K562 (cell line): ENCODE measurements around the gene ANKS1B. TPM values are rescaled to one million over a fixed set of nuclear protein-coding genes. Genes with fewer than 3 reads are reported as not detected.

Source experiments
- CCAR2 ChIP-seq: fragments of 200-400 bp; formaldehyde crosslinking; IDR thresholded peaks from 2 replicates; pipeline ENCODE4 v1.6.1; 2017; ENCODE audit warnings: mild to moderate bottlenecking, low read depth, low read length
- HLTF ChIP-seq: fragments of 450-650 bp; IDR thresholded peaks from 2 replicates; pipeline ENCODE4 v1.6.1; 2016
- LARP7 ChIP-seq: fragments of 450-650 bp; IDR thresholded peaks from 2 replicates; pipeline ENCODE4 v1.6.1; 2016
- ZC3H8 ChIP-seq: fragments of 450-650 bp; IDR thresholded peaks from 2 replicates; pipeline ENCODE4 v1.6.1; 2017
- polyA plus RNA-seq, 8 experiments: library from polyadenylated mRNA; depleted of rRNA in 4 of 8; stranded (reverse) in 5 of 8; unstranded in 3 of 8; fragments of >200 nt; fragmentation: Nextera tagmentation in 2 of 8; fragmentation: Illumina TruSeq in 1 of 8; extraction: Ambion mirVana in 2 of 8; extraction: Trizol in 1 of 8; gene quantifications; 2 replicates each; pipeline versions ENCODE4 v1.2.1 to v1.2.3, GENCODE V29; 2011 to 2014; ENCODE audit warnings: inconsistent platforms in 1 of 8, missing spikeins in 1 of 8
- total RNA-seq, 7 experiments: library from RNA; depleted of rRNA in 6 of 7; stranded (reverse); fragments of >200 nt in 6 of 7; fragmentation: Illumina TruSeq in 2 of 7; extraction: Trizol in 2 of 7; gene quantifications; 2 replicates each; pipeline versions ENCODE4 v1.2.1 to v1.2.3, GENCODE V29; 2011 to 2021; ENCODE audit warnings: low replicate concordance in 1 of 7
- TF ChIP-seq, protein P1 (sequence below): fragments of 450-650 bp; IDR thresholded peaks from 2 replicates; pipeline ENCODE4 v1.6.1; 2016; ENCODE audit warnings: mild to moderate bottlenecking, moderate library complexity

The ANKS1B gene
- total and polyA plus RNA-seq, 9 of the 15 experiments (the other 6 are each of a cell fraction or from before 2014, with no cell fraction given) = 0.04 to 0.47 (median 0.28) TPM; not detected in 4

GRCh38 chr12:99479149-99479548, 505.6 kb downstream of the ANKS1B start (continued):
- TF ChIP-seq, protein P1, sequence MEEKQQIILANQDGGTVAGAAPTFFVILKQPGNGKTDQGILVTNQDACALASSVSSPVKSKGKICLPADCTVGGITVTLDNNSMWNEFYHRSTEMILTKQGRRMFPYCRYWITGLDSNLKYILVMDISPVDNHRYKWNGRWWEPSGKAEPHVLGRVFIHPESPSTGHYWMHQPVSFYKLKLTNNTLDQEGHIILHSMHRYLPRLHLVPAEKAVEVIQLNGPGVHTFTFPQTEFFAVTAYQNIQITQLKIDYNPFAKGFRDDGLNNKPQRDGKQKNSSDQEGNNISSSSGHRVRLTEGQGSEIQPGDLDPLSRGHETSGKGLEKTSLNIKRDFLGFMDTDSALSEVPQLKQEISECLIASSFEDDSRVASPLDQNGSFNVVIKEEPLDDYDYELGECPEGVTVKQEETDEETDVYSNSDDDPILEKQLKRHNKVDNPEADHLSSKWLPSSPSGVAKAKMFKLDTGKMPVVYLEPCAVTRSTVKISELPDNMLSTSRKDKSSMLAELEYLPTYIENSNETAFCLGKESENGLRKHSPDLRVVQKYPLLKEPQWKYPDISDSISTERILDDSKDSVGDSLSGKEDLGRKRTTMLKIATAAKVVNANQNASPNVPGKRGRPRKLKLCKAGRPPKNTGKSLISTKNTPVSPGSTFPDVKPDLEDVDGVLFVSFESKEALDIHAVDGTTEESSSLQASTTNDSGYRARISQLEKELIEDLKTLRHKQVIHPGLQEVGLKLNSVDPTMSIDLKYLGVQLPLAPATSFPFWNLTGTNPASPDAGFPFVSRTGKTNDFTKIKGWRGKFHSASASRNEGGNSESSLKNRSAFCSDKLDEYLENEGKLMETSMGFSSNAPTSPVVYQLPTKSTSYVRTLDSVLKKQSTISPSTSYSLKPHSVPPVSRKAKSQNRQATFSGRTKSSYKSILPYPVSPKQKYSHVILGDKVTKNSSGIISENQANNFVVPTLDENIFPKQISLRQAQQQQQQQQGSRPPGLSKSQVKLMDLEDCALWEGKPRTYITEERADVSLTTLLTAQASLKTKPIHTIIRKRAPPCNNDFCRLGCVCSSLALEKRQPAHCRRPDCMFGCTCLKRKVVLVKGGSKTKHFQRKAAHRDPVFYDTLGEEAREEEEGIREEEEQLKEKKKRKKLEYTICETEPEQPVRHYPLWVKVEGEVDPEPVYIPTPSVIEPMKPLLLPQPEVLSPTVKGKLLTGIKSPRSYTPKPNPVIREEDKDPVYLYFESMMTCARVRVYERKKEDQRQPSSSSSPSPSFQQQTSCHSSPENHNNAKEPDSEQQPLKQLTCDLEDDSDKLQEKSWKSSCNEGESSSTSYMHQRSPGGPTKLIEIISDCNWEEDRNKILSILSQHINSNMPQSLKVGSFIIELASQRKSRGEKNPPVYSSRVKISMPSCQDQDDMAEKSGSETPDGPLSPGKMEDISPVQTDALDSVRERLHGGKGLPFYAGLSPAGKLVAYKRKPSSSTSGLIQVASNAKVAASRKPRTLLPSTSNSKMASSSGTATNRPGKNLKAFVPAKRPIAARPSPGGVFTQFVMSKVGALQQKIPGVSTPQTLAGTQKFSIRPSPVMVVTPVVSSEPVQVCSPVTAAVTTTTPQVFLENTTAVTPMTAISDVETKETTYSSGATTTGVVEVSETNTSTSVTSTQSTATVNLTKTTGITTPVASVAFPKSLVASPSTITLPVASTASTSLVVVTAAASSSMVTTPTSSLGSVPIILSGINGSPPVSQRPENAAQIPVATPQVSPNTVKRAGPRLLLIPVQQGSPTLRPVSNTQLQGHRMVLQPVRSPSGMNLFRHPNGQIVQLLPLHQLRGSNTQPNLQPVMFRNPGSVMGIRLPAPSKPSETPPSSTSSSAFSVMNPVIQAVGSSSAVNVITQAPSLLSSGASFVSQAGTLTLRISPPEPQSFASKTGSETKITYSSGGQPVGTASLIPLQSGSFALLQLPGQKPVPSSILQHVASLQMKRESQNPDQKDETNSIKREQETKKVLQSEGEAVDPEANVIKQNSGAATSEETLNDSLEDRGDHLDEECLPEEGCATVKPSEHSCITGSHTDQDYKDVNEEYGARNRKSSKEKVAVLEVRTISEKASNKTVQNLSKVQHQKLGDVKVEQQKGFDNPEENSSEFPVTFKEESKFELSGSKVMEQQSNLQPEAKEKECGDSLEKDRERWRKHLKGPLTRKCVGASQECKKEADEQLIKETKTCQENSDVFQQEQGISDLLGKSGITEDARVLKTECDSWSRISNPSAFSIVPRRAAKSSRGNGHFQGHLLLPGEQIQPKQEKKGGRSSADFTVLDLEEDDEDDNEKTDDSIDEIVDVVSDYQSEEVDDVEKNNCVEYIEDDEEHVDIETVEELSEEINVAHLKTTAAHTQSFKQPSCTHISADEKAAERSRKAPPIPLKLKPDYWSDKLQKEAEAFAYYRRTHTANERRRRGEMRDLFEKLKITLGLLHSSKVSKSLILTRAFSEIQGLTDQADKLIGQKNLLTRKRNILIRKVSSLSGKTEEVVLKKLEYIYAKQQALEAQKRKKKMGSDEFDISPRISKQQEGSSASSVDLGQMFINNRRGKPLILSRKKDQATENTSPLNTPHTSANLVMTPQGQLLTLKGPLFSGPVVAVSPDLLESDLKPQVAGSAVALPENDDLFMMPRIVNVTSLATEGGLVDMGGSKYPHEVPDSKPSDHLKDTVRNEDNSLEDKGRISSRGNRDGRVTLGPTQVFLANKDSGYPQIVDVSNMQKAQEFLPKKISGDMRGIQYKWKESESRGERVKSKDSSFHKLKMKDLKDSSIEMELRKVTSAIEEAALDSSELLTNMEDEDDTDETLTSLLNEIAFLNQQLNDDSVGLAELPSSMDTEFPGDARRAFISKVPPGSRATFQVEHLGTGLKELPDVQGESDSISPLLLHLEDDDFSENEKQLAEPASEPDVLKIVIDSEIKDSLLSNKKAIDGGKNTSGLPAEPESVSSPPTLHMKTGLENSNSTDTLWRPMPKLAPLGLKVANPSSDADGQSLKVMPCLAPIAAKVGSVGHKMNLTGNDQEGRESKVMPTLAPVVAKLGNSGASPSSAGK = no peak
- no peak for TF ChIP-seq ZC3H8
- TF ChIP-seq HLTF = no peak
- TF ChIP-seq LARP7 = no peak
- TF ChIP-seq CCAR2 = no peak
